ENCODE measurements around the gene ARID3C.

Gene ARID3C

DNA sequence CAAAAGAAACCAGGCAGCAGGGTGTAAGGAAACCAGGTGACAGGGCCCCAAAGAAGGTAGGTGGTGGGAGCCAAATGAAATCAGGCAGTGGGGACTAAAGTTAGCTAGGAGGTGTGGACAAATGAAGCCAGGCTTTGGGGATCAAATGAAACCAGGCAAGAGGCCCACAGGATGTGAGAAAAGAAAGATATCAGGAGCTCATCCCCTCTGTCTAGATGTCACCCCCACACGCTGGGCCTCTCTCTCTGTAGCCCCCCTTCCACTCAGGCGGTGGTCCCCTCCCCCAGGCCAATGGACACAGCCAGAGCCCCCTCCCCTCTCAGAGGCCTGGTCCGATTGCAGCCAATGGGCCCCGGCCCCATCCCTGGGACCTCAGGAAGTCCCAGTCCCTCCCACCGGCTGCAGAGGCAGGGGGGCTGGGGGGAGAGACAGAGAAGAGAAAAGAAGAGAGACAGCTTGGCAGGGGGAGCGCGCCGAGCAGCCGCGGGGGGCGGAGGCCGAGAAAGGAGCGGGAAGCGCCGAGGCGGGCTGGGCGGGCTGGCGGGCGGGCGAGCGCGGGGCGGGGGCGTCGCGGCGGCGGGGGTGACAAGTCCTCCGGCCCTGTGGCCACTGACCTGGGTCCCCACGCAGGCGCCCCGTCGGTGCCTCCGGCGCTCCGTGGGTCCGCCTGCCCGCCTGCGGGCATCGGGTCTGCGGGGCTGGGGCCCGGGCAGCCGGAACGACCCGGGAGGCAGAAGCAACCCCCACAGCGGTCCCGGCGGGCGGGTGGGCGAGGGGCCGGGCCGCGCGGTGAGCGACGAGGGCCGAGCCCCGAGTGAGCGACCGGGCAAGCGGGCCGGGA, 51.2 kb downstream of the ARID3C start:
- no peak for DNase-seq (ENCODE audit: low read depth in 3 of 3)

GRCh38 chr9:34576597-34577399, 52.1 kb downstream of the ARID3C start:
- DNase-seq (ENCODE audit: low read depth in 3 of 3): no peak

DNA sequence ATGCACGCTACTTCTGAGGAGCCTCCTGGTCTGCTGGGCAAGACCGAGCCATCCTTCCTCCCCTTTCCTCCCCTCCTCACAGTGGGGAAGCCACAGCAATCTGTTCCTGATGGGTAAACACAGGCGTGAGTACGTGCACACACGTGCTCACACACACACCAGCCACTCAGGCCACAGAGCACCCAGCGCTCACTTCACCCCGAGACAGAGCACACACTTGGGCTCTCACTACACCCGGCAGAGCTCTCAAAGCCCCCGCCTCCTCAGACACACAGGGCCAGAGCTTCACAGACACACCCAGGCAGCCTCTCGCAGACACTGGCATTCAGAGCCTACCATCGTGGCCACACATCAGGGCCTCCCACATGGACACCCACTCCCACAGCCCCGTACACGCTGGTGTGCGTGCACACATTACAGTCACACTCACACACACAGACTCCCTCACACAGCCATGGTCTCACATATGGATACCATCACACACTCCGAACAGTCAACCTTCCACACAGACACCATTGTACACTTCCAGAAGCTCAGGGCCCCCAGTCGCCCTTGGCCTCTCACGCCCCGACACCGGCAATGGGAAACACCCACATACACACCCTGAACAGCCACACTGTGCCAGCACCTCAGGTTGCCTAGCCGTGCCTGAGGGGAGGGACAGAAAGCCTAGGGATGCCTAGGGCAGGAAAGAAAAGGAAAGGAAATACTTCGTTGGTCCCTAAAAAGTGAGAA, 52.8 kb downstream of the ARID3C start:
- DNase-seq (ENCODE audit: low read depth in 3 of 3): no peak

GRCh38 chr9:34575241-34575640, 53.6 kb downstream of the ARID3C start:
- no peak for DNase-seq (ENCODE audit: low read depth in 3 of 3)

- DNase-seq (ENCODE audit: low read depth in 3 of 3): no peak
Measured at GRCh38 chr9:34574571-34574970, 54.3 kb downstream of the ARID3C start.

GRCh38 chr9:34573599-34574325, 55.1 kb downstream of the ARID3C start:
- DNase-seq (ENCODE audit: low read depth in 3 of 3): no peak

DNA sequence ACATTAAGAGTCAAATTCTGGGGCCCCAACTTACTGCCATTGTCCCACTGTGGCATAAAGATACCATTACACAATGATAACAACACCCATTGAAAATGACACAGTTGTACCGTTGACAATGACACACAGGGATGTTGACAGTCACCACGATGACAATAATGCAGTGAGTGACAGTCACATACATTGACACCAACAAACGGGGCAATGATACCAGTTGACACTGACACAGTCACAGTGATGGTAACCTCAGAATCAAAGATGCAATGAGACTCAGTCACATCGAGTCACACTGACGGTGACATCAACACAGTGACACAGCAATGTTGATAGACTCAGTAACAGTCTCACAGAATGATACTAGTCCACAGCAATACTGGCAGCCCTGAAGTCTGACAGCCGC, 56.2 kb downstream of the ARID3C start:
- no peak for DNase-seq (ENCODE audit: low read depth in 3 of 3)

DNA sequence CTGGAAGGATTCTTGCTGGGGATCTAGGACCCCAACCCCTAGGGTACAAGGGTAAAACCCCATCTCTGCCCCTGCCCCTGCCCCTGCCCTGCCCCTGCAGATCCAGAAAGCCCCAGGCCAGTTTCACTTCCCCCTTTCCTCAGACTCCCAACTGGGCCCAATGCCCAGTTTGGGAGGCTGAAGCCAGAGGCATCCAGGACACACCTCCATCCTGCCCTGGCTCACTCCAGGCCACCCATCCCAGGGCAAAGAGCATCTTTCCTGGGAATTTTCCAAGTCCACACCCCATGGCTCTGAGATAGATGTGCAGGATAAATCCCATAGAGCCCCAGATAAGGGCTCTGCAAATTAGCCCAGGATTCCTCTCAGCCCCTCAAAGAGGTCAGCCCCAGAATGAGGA, 56.8 kb downstream of the ARID3C start:
- no peak for DNase-seq (ENCODE audit: low read depth in 3 of 3)

DNA sequence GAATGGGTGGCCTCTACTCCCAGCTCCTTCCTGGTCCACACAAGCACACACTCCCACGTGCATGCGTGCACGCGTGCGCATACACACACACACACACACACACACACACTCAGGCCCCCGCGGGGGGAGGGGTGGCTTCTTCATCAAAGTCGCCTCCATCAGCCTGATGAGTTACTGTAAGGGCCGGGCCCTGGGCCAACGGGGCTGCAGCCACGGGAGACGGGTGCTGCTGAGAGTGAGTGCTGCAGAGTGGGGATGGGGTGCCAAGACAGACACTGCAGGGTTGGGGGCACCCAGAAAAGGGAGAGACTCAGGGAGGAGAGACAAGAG, 57.4 kb downstream of the ARID3C start:
- DNase-seq (ENCODE audit: low read depth in 3 of 3): no peak
